Activated CD4-positive, alpha-beta T cell treated with anti-CD3 and anti-CD28 coated beads, Interleukin-2, amount 50 U/mL, for 16 hours (primary cell): ENCODE measurements around the gene QKI.

Experiments
- DNase-seq: peaks from one replicate; pipeline ENCODE4 v3.0.0-alpha.2; 2020

QKI gene

GRCh38 chr6:163490826-163491577, 76.5 kb downstream of the QKI start:
- no peak for DNase-seq

GRCh38 chr6:163491737-163492300, 77.3 kb downstream of the QKI start:
- no peak for DNase-seq

GRCh38 chr6:163494279-163494727, 79.8 kb downstream of the QKI start:
- DNase-seq, result no peak

GRCh38 chr6:163496205-163496604, 81.7 kb downstream of the QKI start:
- no peak for DNase-seq

- no peak for DNase-seq
These were observed 85.6 kb downstream of the QKI start for GRCh38 chr6:163500105-163500504.

- no peak for DNase-seq
These were observed 86.5 kb downstream of the QKI start for GRCh38 chr6:163501026-163501425.

- DNase-seq, result no peak
These were observed 86.9 kb downstream of the QKI start for GRCh38 chr6:163501439-163501838.

GRCh38 chr6:163504984-163505640, 90.6 kb downstream of the QKI start:
- no peak for DNase-seq

- no peak for DNase-seq
These were observed 93.4 kb downstream of the QKI start for GRCh38 chr6:163507965-163508364.

- no peak for DNase-seq
These were observed 98.5 kb downstream of the QKI start for GRCh38 chr6:163513003-163513402.

- DNase-seq, result no peak
These were observed 99.2 kb downstream of the QKI start for GRCh38 chr6:163513570-163514166.

GRCh38 chr6:163516908-163517307, 102.4 kb downstream of the QKI start:
- DNase-seq, result no peak

GRCh38 chr6:163520956-163521355, 106.4 kb downstream of the QKI start:
- no peak for DNase-seq

- DNase-seq, result no peak
These were observed 107.5 kb downstream of the QKI start for GRCh38 chr6:163522033-163522432.

GRCh38 chr6:163525926-163526325, 111.4 kb downstream of the QKI start:
- no peak for DNase-seq

GRCh38 chr6:163526346-163526745, 111.8 kb downstream of the QKI start:
- no peak for DNase-seq

GRCh38 chr6:163527291-163527690, 112.8 kb downstream of the QKI start:
- no peak for DNase-seq

GRCh38 chr6:163529605-163530004, 115.1 kb downstream of the QKI start:
- DNase-seq, result no peak

GRCh38 chr6:163530406-163530805, 115.9 kb downstream of the QKI start:
- DNase-seq, result no peak

GRCh38 chr6:163531122-163531521, 116.6 kb downstream of the QKI start:
- DNase-seq, result no peak

GRCh38 chr6:163532526-163533078, 118.1 kb downstream of the QKI start:
- DNase-seq, result no peak

GRCh38 chr6:163533443-163533842, 118.9 kb downstream of the QKI start:
- no peak for DNase-seq

GRCh38 chr6:163536770-163537169, 122.3 kb downstream of the QKI start:
- no peak for DNase-seq

- no peak for DNase-seq
These were observed 123.8 kb downstream of the QKI start for GRCh38 chr6:163538331-163538730.
